ENCODE data around the gene PSORS1C2.

DNA sequence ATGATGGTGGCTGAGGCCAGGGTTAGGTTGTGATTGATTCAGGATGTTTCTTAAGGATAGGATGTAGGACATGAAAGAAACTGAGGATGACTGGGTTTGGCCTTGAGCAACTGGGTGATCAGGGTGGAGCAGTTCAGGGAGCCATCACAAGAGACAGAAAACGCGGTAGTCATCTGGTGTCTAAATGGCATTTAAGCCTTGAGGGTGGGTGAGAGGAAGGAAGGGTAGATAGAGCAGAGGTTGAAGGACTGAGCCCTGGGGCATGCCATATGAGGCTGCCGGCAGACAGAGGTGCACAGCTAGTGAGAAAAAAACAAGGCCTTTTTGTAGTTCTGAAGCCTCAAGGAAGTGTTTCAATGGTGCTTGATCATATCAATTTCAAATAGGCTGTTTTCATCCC is 29.7 kb upstream of the PSORS1C2 start:
- TF ChIP-seq ARNT (IDR thresholded peaks at IDR 0.05) = no peak
- TF ChIP-seq SP1 (IDR thresholded peaks at IDR 0.05) = no peak
- no peak for TF ChIP-seq LEF1 (IDR thresholded peaks at IDR 0.05; ENCODE audit: borderline replicate concordance)
- no peak for TF ChIP-seq SUZ12 (IDR thresholded peaks at IDR 0.05)
- TF ChIP-seq FOXM1 (IDR thresholded peaks at IDR 0.05; ENCODE audit: borderline replicate concordance) = no peak
